ENCODE data around the gene CRIM1. TPM values are rescaled to one million over a fixed set of nuclear protein-coding genes. Genes with fewer than 3 reads are reported as not detected.

The CRIM1 gene
- total RNA-seq, 6 experiments from 2014 or later = 731 to 946 (median 839) TPM

DNA sequence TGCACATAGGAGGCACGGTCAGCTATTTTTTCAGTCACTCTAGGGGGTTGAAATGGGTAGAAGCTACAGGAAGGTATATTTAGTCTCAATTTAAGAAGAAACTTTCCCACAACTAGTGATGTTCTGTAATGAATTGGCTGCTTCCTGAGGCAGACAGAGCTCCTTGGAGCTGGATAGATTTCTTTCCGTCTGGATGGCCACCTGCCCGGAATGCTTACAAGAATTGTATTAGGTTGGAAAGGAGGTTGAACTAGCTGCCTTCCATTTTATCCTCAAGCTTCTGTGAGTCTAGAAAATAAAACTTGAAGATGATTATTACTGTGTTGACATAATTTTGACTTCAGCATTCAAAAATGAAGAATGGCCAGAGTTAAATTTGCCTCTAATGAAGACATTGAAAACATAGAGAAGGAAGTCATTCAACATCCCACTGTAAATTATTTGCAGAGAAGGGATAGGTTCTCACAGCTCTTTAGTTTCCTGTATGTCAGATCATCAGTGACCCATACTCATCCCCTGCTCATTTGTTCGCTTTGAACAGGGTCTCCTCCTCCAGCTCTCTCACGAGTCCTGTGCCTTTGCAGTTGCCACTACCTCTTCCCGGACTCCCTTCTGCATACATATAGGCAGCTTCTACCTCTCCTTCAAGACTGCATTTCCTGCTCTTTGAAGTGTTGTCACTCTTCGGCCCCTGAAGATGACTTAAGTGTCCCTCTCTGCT, 88.8 kb downstream of the CRIM1 start:
- Mint-ChIP-seq H3K4me1 (ENCODE audit: low read depth) (no peaks in the 10 kb centered on the region; the same call in 1 of the 2 replicates), H3K4me3 (peak overlapping the region; percentile 48), H3K36me3 (ENCODE audit: low read depth) (peaks cover 89% of the 10 kb centered on the region), H3K9me3 (peaks cover 5% of the 10 kb centered on the region; the same call in 1 of the 2 replicates), H3K27me3 (ENCODE audit: insufficient read depth) (peaks cover 50% of the 10 kb centered on the region), H3K27ac (peak overlapping the region; percentile 98)
- TF ChIP-seq, protein P1, sequence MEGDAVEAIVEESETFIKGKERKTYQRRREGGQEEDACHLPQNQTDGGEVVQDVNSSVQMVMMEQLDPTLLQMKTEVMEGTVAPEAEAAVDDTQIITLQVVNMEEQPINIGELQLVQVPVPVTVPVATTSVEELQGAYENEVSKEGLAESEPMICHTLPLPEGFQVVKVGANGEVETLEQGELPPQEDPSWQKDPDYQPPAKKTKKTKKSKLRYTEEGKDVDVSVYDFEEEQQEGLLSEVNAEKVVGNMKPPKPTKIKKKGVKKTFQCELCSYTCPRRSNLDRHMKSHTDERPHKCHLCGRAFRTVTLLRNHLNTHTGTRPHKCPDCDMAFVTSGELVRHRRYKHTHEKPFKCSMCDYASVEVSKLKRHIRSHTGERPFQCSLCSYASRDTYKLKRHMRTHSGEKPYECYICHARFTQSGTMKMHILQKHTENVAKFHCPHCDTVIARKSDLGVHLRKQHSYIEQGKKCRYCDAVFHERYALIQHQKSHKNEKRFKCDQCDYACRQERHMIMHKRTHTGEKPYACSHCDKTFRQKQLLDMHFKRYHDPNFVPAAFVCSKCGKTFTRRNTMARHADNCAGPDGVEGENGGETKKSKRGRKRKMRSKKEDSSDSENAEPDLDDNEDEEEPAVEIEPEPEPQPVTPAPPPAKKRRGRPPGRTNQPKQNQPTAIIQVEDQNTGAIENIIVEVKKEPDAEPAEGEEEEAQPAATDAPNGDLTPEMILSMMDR (IDR thresholded peaks at IDR 0.05) = no peak
- DNase-seq = no peak

DNA sequence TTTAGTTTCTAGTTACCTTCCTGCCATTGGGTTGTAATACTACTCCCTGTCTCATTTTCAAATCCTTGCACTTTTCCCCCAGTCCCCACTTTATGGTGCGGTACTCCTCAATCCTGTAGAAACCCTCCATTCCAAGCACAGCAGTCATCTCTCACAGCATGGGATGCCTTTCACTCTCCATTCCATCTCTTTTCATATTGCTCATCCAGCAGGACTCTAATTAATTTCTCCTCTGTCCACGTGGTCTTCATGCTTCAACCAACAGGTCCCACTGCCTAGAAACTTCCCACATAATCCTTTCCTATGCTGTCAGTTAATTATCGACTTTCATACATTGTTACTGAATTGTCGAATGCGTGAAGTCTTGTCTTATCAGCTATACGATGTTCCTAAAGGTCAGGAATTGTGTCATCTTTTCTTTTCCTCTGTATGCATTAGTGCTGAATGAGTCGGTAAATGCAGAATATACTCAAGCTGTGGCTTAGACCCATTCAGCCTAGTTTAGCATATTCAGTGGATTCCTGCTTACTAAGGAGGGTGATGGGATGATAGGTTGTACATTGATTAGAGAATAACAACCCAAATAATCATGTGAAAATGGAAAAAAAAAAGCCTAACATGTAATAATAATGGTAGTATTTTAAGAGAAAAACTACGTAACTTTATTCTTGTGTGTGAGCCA, 89.7 kb downstream of the CRIM1 start:
- peaks cover 86% of the 10 kb centered on the region for H3K36me3 Mint-ChIP-seq (ENCODE audit: low read depth)
- H3K9me3 Mint-ChIP-seq = peaks cover 5% of the 10 kb centered on the region; the same call in 1 of the 2 replicates
- peaks cover 49% of the 10 kb centered on the region for H3K27me3 Mint-ChIP-seq (ENCODE audit: insufficient read depth)
- peak overlapping the region; percentile 47 for H3K4me3 Mint-ChIP-seq
- TF ChIP-seq, protein P1 (IDR thresholded peaks at IDR 0.05) = no peak
- H3K27ac Mint-ChIP-seq = peak overlapping the region; percentile 98
- DNase-seq = peak; percentile 43
- H3K4me1 Mint-ChIP-seq (ENCODE audit: low read depth) = no peaks in the 10 kb centered on the region; the same call in 1 of the 2 replicates

DNA sequence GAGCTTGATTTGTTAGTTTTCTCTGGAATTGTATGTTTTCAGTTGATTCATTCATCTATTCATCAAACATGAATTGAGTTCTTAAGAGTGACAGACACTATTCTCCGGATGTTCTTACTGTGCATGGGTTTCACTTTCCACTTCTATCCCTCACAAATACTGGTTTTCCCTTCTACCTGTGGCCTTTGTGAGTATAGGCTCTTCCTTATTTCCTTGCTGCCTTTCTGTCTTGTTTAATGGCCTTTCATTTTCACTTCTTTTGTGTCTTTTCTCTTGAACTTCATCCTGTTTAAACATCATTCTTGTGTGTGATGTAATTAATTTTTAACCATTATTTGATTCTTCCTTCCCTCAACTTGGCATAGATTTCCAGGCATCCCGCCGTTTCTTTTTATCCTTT, 90.7 kb downstream of the CRIM1 start:
- H3K4me1 Mint-ChIP-seq (ENCODE audit: low read depth) = no peaks in the 10 kb centered on the region; the same call in 1 of the 2 replicates
- peaks cover 5% of the 10 kb centered on the region; the same call in 1 of the 2 replicates for H3K9me3 Mint-ChIP-seq
- no peak for DNase-seq
- no peak overlapping the region; the same call in 1 of the 2 replicates for H3K27ac Mint-ChIP-seq
- peaks cover 44% of the 10 kb centered on the region for H3K27me3 Mint-ChIP-seq (ENCODE audit: insufficient read depth)
- H3K36me3 Mint-ChIP-seq (ENCODE audit: low read depth) = peaks cover 85% of the 10 kb centered on the region
- peak overlapping the region; percentile 12 for H3K4me3 Mint-ChIP-seq
- TF ChIP-seq, protein P1 (IDR thresholded peaks at IDR 0.05) = no peak

DNA sequence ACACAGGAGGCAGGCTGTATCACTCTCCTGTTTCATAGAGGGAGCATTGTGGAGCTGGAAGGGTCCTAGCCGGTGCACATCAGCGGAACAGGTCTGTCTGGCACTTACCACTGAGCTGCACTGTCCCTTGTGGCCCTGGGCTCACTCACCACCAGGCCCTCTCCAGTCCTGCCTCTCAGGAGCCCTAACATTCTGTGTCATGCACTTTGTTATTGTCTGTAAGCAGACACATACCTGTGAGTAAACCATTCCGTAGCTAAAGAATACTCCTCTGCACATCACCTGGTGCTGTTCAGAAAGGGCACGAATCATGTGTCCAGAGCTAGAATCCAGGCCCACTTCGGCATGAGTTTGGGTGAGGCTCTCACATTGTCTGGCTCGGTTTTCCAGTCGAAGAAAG, 93.6 kb downstream of the CRIM1 start:
- Mint-ChIP-seq H3K27ac (no peak overlapping the region; the same call in 1 of the 2 replicates), H3K36me3 (ENCODE audit: low read depth) (peaks cover 61% of the 10 kb centered on the region), H3K4me1 (ENCODE audit: low read depth) (no peaks in the 10 kb centered on the region; the same call in 1 of the 2 replicates), H3K9me3 (0 out of 2 replicates have a peak, but pooled peaks cover 4% of the 10 kb centered on the region), H3K27me3 (ENCODE audit: insufficient read depth) (peaks cover 35% of the 10 kb centered on the region), H3K4me3 (peak overlapping the region; percentile 47)
- TF ChIP-seq, protein P1 (IDR thresholded peaks at IDR 0.05) = no peak
- no peak for DNase-seq

DNA sequence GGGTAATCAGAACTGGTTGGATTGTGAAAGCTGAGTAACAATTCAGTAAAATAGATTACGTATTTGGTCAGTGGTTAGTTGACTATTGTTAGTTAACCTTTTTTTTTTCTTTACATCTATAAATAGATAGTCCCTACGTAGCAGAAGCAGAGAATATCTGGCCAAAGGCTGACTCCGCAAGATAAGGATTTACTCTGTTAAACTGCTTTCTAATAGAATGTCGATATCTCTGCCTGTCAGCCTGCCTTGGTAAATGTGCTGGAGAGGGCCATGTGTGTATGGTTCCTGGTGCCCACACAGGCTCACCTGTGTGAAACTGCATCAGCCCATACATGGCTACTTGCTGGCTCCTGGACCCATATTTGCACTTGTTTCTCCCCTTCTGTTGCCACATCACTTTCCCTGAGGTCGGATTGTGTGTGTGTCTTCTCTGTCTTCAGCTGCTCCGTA, 94.4 kb downstream of the CRIM1 start:
- peak overlapping the region; percentile 47 for H3K4me3 Mint-ChIP-seq

More for the DNA sequence above, 94.4 kb downstream of the CRIM1 start:
- H3K36me3 Mint-ChIP-seq (ENCODE audit: low read depth) = peaks cover 53% of the 10 kb centered on the region
- no peaks in the 10 kb centered on the region; the same call in 1 of the 2 replicates for H3K4me1 Mint-ChIP-seq (ENCODE audit: low read depth)
- no peak for DNase-seq
- 0 out of 2 replicates have a peak, but pooled peaks cover 4% of the 10 kb centered on the region for H3K9me3 Mint-ChIP-seq
- H3K27me3 Mint-ChIP-seq (ENCODE audit: insufficient read depth) = peaks cover 31% of the 10 kb centered on the region
- H3K27ac Mint-ChIP-seq = no peak overlapping the region; the same call in 1 of the 2 replicates
- TF ChIP-seq, protein P1 (IDR thresholded peaks at IDR 0.05) = no peak

Data from HFFc6 (cell line).